Loucy (cell line): Measurements from ENCODE around the gene RHOT2.

Source experiments
- EZH2phosphoT487 ChIP-seq: fragments of 200-600 bp; IDR thresholded peaks from 2 replicates; pipeline ENCODE4 v1.6.1; 2018; ENCODE audit warnings: antibody characterized with exemption, mild to moderate bottlenecking, moderate library complexity, borderline replicate concordance
- TF ChIP-seq, protein P1 (sequence below): fragments of 200-600 bp; sonication (generic); conservative IDR thresholded peaks from 2 replicates; pipeline ENCODE4 v1.5.1; 2014; ENCODE audit warnings: mild to moderate bottlenecking, antibody characterized with exemption, low read length

DNA sequence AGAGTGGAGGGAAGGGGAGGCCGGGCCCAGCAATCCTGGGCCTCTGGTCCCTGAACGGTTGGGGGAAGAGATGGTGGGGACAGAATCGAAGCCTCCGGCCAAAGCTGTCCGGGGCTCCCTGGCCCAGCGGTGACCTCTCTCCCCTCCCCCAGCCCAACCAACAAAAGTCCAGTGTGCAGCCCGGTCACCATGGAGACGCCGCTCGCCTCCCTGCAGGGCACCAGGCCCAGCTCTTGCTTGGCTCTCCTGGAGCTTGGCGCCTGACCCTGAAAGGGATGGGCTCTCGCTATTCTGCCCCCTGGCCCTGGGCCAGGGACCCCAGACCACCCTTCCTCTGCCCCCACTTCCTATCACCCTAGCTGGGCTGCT lies 48.3 kb downstream of the RHOT2 start:
- TF ChIP-seq, protein P1, sequence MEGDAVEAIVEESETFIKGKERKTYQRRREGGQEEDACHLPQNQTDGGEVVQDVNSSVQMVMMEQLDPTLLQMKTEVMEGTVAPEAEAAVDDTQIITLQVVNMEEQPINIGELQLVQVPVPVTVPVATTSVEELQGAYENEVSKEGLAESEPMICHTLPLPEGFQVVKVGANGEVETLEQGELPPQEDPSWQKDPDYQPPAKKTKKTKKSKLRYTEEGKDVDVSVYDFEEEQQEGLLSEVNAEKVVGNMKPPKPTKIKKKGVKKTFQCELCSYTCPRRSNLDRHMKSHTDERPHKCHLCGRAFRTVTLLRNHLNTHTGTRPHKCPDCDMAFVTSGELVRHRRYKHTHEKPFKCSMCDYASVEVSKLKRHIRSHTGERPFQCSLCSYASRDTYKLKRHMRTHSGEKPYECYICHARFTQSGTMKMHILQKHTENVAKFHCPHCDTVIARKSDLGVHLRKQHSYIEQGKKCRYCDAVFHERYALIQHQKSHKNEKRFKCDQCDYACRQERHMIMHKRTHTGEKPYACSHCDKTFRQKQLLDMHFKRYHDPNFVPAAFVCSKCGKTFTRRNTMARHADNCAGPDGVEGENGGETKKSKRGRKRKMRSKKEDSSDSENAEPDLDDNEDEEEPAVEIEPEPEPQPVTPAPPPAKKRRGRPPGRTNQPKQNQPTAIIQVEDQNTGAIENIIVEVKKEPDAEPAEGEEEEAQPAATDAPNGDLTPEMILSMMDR, result no peak
- no peak for TF ChIP-seq EZH2phosphoT487
